Body of pancreas (tissue), 4 donors: Measurements from ENCODE around the gene HLF.

ENCODE experiments used
- POLR2A ChIP-seq, 3 donors: fragments of 450-650 bp; IDR thresholded peaks; one replicate each; pipeline ENCODE4 v1.6.1; 2016; ENCODE audit warnings: antibody characterized with exemption in 3 of 3, mild to moderate bottlenecking in 2 of 3
- TF ChIP-seq, protein P1 (sequence below), 7 experiments: fragments of 450-650 bp in 4 of 7; fragments of 200-600 bp in 3 of 7; sonication (generic) in 3 of 7; IDR thresholded peaks; one replicate each; pipeline ENCODE4 v1.5.1; 2016 to 2019; ENCODE audit warnings: antibody characterized with exemption in 7 of 7

DNA sequence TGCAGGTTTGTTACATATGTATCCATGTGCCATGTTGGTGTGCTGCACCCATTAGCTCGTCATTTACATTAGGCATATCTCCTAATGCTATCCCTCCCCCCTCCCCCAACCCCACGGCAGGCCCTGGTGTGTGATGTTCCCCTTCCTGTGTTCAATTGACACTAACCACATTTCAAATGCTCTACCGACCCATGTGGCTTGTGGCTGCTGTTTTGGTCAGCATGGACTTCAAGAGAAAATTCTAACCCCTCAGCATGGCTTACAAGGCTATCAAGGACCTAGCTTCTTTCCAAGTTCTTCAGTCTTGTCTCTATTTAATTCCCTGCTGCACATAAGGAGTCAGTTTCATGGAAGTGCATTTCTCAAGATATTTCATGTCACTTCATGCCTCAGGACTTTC lies 103.9 kb downstream of the HLF start:
- TF ChIP-seq, protein P1, sequence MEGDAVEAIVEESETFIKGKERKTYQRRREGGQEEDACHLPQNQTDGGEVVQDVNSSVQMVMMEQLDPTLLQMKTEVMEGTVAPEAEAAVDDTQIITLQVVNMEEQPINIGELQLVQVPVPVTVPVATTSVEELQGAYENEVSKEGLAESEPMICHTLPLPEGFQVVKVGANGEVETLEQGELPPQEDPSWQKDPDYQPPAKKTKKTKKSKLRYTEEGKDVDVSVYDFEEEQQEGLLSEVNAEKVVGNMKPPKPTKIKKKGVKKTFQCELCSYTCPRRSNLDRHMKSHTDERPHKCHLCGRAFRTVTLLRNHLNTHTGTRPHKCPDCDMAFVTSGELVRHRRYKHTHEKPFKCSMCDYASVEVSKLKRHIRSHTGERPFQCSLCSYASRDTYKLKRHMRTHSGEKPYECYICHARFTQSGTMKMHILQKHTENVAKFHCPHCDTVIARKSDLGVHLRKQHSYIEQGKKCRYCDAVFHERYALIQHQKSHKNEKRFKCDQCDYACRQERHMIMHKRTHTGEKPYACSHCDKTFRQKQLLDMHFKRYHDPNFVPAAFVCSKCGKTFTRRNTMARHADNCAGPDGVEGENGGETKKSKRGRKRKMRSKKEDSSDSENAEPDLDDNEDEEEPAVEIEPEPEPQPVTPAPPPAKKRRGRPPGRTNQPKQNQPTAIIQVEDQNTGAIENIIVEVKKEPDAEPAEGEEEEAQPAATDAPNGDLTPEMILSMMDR (IDR thresholded peaks at IDR 0.05) = no peak
- TF ChIP-seq POLR2A (IDR thresholded peaks at IDR 0.05) = no peak
